Measurements from ENCODE around the gene DSN1.

GRCh38 chr20:36720510-36720909 is 53.1 kb downstream of the DSN1 start:
- TF ChIP-seq CTCF (IDR thresholded peaks at IDR 0.05) (no peak), POLR2AphosphoS5 (IDR thresholded peaks at IDR 0.05) (no peak), POLR2A (IDR thresholded peaks at IDR 0.05) (no peak), EP300 (IDR thresholded peaks at IDR 0.05) (no peak)
